ENCODE measurements around the gene FXR2. TPM values are rescaled to one million over a fixed set of nuclear protein-coding genes. Genes with fewer than 3 reads are reported as not detected.

FXR2 gene
- total RNA-seq, 1 experiment from 2014 or later, result 61.5 TPM

DNA sequence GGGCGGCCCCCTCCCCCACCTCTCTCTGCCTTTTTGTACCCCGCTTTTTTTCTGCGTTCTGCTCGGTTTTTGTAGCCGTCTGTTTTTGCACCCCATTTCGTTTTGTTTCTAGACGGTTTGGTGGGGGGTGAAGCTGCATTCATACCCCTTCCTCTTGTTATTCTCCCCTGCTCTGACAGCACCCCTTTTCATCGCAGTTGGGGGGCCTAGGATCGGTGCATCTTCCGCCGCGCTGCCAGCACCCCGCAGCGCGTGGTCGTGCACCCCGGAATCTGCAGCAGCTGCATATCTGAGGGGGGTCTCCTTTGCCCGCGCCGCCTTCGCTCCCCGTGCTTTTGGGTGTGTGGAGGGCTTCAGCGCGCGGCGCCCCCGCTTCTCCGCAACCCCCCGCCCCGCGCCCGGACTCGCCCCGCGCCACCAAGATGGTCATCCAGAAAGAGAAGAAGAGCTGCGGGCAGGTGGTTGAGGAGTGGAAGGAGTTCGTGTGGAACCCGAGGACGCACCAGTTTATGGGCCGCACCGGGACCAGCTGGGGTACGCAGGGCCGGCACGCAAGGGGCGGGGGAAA lies 36.5 kb upstream of the FXR2 start:
- TF ChIP-seq, protein P1, sequence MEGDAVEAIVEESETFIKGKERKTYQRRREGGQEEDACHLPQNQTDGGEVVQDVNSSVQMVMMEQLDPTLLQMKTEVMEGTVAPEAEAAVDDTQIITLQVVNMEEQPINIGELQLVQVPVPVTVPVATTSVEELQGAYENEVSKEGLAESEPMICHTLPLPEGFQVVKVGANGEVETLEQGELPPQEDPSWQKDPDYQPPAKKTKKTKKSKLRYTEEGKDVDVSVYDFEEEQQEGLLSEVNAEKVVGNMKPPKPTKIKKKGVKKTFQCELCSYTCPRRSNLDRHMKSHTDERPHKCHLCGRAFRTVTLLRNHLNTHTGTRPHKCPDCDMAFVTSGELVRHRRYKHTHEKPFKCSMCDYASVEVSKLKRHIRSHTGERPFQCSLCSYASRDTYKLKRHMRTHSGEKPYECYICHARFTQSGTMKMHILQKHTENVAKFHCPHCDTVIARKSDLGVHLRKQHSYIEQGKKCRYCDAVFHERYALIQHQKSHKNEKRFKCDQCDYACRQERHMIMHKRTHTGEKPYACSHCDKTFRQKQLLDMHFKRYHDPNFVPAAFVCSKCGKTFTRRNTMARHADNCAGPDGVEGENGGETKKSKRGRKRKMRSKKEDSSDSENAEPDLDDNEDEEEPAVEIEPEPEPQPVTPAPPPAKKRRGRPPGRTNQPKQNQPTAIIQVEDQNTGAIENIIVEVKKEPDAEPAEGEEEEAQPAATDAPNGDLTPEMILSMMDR (conservative IDR thresholded peaks at IDR 0.05), result no peak
- TF ChIP-seq EZH2 (IDR thresholded peaks at IDR 0.05; ENCODE audit: low read depth), result no peak
- Histone ChIP-seq H3K27ac (no peak overlapping the region), H3K4me2 (peak overlapping the region; percentile 23; the same call in 1 of the 2 replicates), H4K20me1 (ENCODE audit: insufficient read depth) (no peaks in the 10 kb centered on the region), H3K36me3 (ENCODE audit: low read depth) (no peaks in the 10 kb centered on the region), H2AFZ (no peak overlapping the region), H3K4me1 (replicated peaks; ENCODE audit: insufficient read depth) (no peaks in the 10 kb centered on the region), H3K79me2 (ENCODE audit: low read depth) (no peaks in the 10 kb centered on the region), H3K9me3 (ENCODE audit: insufficient read depth, low read depth) (no peaks in the 10 kb centered on the region), H3K27me3 (ENCODE audit: insufficient read depth, low read depth) (peaks cover 11% of the 10 kb centered on the region), H3F3A (ENCODE audit: insufficient read depth, low read depth) (peaks cover 5% of the 10 kb centered on the region; the same call in 1 of the 2 replicates), H3K4me3 (no peak overlapping the region), H3K9me2 (ENCODE audit: insufficient read depth) (no peaks in the 10 kb centered on the region)
- BruUV-seq (replicated peaks), result no TSS peak
- ChIA-PET CTCF (interaction anchor here (0.6 to 1.0 kb wide), 4 partner anchors 22 to 296 kb away, joined by 3 to 10 read pairs (median 6); no protein-coding TSS in a partner anchor), POLR2A (ENCODE audit: unreplicated experiment) (interaction anchor here (0.6 kb wide), 1 partner anchor 74 kb away, joined by 3 read pairs; no protein-coding TSS in a partner anchor)
- no peak for DNase-seq
- intact Hi-C loops (cut with micrococcal nuclease; ENCODE audit: unreplicated experiment), result no loop called here

DNA sequence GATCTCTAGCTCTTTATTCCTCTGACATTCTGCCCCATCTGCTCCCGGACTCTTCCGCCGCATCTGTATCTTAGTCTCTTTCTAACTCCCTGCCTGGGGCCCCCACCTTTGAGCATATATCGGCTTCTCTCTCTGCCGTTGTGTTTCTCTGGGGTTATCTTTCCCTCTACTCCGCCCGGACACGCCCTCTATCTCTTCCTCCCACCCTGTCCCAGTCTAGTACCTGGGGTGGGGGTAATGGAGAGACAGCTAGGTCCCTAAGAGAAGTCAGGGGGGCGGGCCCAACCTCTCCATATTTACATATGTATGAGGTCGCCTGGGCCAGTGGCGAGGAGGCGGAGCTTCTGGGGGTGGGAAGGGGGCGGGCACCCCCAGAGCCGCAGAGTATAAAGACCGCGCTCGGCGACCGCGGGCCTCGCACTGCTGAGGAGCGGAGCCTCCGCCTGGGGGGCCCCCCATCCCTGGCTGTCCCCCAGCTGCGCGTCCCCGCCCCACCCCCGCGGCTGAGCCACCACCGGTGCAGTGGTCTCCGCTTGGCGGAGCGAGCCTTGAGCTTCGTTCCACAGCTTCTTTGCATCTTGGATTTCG lies 35.9 kb upstream of the FXR2 start, which contains the start of gene ATP1B2:
TSS of gene ATP1B2 (plus strand) at position 418 of the 588 bp plus-strand sequence. CDS start 593 bp downstream, outside the sequence.
- BruUV-seq (replicated peaks), result no TSS peak
- H3K27ac ChIP-seq, result no peak within 1 kb of the TSS
- peaks cover 11% of the 10 kb centered on the region for H3K27me3 ChIP-seq (ENCODE audit: insufficient read depth, low read depth)
- intact Hi-C loops (cut with micrococcal nuclease; ENCODE audit: unreplicated experiment), result no loop called here
- POLR2A ChIA-PET (ENCODE audit: unreplicated experiment), result interaction anchor here (0.6 kb wide), 5 partner anchors 37 to 281 kb away, joined by 3 to 9 read pairs (median 4); partner anchors contain the start of genes TP53 and TRAPPC1
- peak within 1 kb of the TSS; percentile 23; the same call in 1 of the 2 replicates for H3K4me2 ChIP-seq
- no peaks in the 10 kb centered on the region for H3K79me2 ChIP-seq (ENCODE audit: low read depth)
- no peaks in the 10 kb centered on the region for H3K9me3 ChIP-seq (ENCODE audit: insufficient read depth, low read depth)
- H3K9me2 ChIP-seq (ENCODE audit: insufficient read depth), result no peaks in the 10 kb centered on the region
- H3K4me3 ChIP-seq, result no peak within 1 kb of the TSS
- H4K20me1 ChIP-seq (ENCODE audit: insufficient read depth), result no peaks in the 10 kb centered on the region
- CTCF ChIA-PET, result interaction anchor here (0.6 to 1.0 kb wide), 6 partner anchors 21 to 340 kb away, joined by 3 to 8 read pairs (median 4); partner anchors contain the start of gene TNFSF13
- no peak within 1 kb of the TSS for H2AFZ ChIP-seq
- H3K4me1 ChIP-seq (replicated peaks; ENCODE audit: insufficient read depth), result no peaks in the 10 kb centered on the region
- H3K36me3 ChIP-seq (ENCODE audit: low read depth), result no peaks in the 10 kb centered on the region
- TF ChIP-seq EZH2 (IDR thresholded peaks at IDR 0.05; ENCODE audit: low read depth), result no peak
- TF ChIP-seq, protein P1 (conservative IDR thresholded peaks at IDR 0.05), result no peak
- peak in 1 of 2 experiments; percentile 57 for DNase-seq
- H3F3A ChIP-seq (ENCODE audit: insufficient read depth, low read depth), result peaks cover 5% of the 10 kb centered on the region; the same call in 1 of the 2 replicates

DNA sequence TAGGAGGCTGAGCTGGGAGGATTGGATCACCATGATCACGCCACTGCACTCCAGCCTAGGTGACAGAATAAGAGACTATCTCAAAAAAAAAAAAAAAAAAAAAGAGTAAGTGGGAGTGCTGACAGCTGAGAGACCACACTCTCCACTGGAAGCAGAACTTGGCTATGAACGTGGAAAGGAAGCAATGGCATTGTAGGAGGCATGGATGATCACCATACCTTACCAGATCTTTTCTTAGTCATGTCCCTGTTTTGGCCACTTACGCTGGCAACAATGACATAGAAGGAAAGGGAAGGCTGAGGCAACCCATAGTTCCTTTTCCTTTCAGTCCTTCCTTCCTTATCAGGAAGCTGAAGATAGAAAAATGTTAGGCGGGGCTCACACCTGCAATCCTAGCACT lies 32.3 kb upstream of the FXR2 start:
- intact Hi-C loops (cut with micrococcal nuclease; ENCODE audit: unreplicated experiment), result no loop called here
- H3K9me3 ChIP-seq (ENCODE audit: insufficient read depth, low read depth), result no peaks in the 10 kb centered on the region
- H3K27ac ChIP-seq, result no peak overlapping the region
- no peaks in the 10 kb centered on the region for H3K36me3 ChIP-seq (ENCODE audit: low read depth)
- no peak for DNase-seq
- H2AFZ ChIP-seq, result no peak overlapping the region
- H3K27me3 ChIP-seq (ENCODE audit: insufficient read depth, low read depth), result no peaks in the 10 kb centered on the region
- H3F3A ChIP-seq (ENCODE audit: insufficient read depth, low read depth), result peaks cover 5% of the 10 kb centered on the region; the same call in 1 of the 2 replicates
- ChIA-PET POLR2A (ENCODE audit: unreplicated experiment) (no interaction called here), CTCF (no interaction called here)
- H3K4me1 ChIP-seq (replicated peaks; ENCODE audit: insufficient read depth), result no peaks in the 10 kb centered on the region
- no peaks in the 10 kb centered on the region for H3K79me2 ChIP-seq (ENCODE audit: low read depth)
- no peak for TF ChIP-seq EZH2 (IDR thresholded peaks at IDR 0.05; ENCODE audit: low read depth)
- TF ChIP-seq, protein P1 (conservative IDR thresholded peaks at IDR 0.05), result no peak
- BruUV-seq (replicated peaks), result no TSS peak
- H3K9me2 ChIP-seq (ENCODE audit: insufficient read depth), result no peaks in the 10 kb centered on the region
- H4K20me1 ChIP-seq (ENCODE audit: insufficient read depth), result no peaks in the 10 kb centered on the region
- H3K4me2 ChIP-seq, result no peak overlapping the region
- no peak overlapping the region for H3K4me3 ChIP-seq

All from PC-9 (cell line).